ENCODE results near the gene ANKRD18A. TPM values are rescaled to one million over a fixed set of nuclear protein-coding genes. Genes with fewer than 3 reads are reported as not detected.
"Not testable (repeated sequence)": the region's sequence is repeated elsewhere in the genome, so short reads cannot be mapped to it uniquely, and the experiment has no call there.

ANKRD18A gene
- total RNA-seq, 2 experiments from 2014 or later, result 1.2 to 2.9 TPM

DNA sequence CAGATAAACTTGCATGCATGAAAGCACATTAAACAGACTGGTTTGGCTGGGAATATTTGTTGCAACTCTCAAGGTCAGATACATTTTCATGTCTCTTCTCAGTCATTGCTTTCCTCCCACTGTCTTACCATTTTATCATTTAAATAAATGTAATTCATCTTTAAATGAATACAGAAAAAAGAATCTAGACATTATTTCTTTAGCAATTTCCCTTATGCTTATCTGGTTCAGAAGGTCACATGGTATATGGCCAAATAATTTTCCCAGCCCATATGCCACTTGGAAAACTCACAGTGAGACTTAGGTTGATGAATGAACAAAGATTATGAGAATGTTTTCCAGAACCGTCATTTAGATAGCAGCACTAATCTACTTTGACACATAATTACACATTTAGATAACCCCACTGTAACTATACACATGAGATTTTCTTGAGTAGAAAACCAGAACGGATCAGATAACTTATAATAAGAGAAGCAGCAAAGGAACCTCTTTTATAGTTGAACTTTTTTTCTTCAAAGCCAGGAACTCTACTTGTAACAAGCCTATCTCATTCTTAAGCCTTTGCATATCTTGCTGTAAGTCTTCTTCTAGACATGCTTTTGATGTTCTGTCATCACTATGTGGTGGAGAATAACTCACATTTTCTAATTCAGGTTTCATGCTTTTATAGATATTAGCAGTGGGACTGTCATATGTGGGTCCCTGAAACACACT, 22.2 kb downstream of the ANKRD18A start:
- H3K4me3 Mint-ChIP-seq; H3K9me3 Mint-ChIP-seq; ATAC-seq (ENCODE audit: low read depth); H3K27ac Mint-ChIP-seq; H3K4me1 Mint-ChIP-seq; POLR2A ChIA-PET; H3K27me3 Mint-ChIP-seq; DNase-seq; H3K36me3 Mint-ChIP-seq: not testable (repeated sequence)

DNA sequence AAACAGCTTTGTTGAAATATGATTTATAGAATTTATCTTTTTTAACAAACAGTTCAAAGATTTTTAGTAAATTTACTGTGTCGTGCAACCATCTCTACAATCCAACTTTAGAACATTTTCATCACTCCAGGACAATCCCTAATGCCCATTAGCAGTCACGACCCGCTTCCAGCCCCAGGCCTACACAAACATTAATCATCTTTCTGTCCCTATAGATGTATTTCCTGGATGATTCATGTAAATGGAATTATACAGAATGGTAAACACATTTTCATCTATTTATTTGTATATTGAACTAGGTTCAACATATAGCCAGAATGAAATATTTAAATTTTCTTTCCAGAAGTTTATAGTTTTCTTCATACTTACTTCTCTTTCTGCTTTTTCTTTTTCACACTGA, 25.3 kb downstream of the ANKRD18A start:
- DNase-seq; H3K4me3 Mint-ChIP-seq; H3K4me1 Mint-ChIP-seq; H3K27ac Mint-ChIP-seq; H3K9me3 Mint-ChIP-seq; ATAC-seq (ENCODE audit: low read depth); H3K36me3 Mint-ChIP-seq; POLR2A ChIA-PET; H3K27me3 Mint-ChIP-seq: not testable (repeated sequence)

- not testable (repeated sequence) for H3K27me3 Mint-ChIP-seq
Observed at GRCh38 chr9:38591346-38592063, 28.9 kb downstream of the ANKRD18A start.

DNA sequence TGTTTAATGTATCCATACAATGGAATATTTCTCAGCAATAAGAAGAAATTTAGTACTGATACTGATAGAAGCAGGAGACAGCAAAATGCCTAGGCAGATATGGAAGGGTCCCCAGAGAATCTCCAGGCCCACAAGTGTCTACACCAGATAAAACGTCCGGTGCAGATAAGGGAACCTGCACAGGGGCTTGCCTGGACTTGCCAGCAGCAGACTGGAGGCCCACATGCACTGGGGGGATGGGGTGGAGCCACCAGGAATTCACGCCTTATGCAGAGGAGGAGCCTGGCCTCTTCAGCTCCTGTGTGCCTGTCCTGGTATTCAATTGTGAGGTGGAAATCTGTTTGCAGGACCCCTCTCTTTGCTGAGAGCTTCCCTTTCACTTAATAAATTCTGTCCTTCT, 36.6 kb downstream of the ANKRD18A start:
- H3K36me3 Mint-ChIP-seq; DNase-seq; H3K27me3 Mint-ChIP-seq; ATAC-seq (ENCODE audit: low read depth); H3K27ac Mint-ChIP-seq; POLR2A ChIA-PET; H3K4me1 Mint-ChIP-seq; H3K4me3 Mint-ChIP-seq; H3K9me3 Mint-ChIP-seq: not testable (repeated sequence)

More at GRCh38 chr9:38591346-38592063, 28.9 kb downstream of the ANKRD18A start:
- H3K9me3 Mint-ChIP-seq; DNase-seq; H3K4me1 Mint-ChIP-seq; POLR2A ChIA-PET; H3K36me3 Mint-ChIP-seq; ATAC-seq (ENCODE audit: low read depth); H3K4me3 Mint-ChIP-seq; H3K27ac Mint-ChIP-seq: not testable (repeated sequence)

DNA sequence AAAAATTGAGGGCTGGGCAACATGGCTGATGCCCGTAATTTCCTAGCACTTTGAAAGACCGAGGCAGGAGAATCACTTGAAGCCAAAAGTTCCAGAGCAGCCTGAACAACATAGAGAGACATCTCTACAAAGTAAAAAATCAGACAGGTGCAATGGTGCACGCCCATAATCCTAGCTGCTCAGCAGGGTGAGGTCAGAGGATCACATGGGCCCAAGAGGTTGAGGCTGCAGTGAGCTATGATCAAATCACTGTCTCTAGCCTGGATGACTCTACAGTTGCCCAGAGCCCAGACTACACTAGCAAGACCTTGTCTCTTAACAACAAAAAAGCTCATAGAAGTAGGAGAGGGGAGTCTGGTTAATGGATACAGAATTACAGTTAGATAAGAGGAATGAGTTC, 40.3 kb downstream of the ANKRD18A start:
- H3K27ac Mint-ChIP-seq; H3K4me3 Mint-ChIP-seq; H3K36me3 Mint-ChIP-seq; H3K4me1 Mint-ChIP-seq; H3K27me3 Mint-ChIP-seq; POLR2A ChIA-PET; ATAC-seq (ENCODE audit: low read depth); H3K9me3 Mint-ChIP-seq; DNase-seq: not testable (repeated sequence)

GRCh38 chr9:38576181-38576580, 44.2 kb downstream of the ANKRD18A start:
- H3K9me3 Mint-ChIP-seq; H3K27me3 Mint-ChIP-seq; H3K4me1 Mint-ChIP-seq; POLR2A ChIA-PET; H3K4me3 Mint-ChIP-seq; ATAC-seq (ENCODE audit: low read depth); DNase-seq; H3K27ac Mint-ChIP-seq; H3K36me3 Mint-ChIP-seq: not testable (repeated sequence)

DNA sequence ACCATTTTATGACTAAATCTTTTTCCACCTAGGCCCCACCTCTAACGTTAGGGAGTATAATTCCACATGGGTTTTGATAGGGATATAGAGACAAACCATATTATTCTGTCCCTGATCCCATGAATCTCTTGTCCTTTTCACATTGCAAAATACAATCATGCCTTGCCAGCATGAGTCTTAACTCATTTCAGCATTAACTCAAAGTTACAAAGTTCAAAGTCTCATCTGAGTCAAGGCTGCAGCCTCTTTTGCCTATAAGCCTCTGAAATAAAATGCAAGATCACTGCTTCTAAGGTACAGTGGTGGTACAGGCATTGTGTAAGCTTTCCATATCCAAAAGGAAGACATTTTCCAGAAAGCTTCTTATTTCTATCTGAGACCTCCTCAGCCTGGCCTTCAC, 54.3 kb downstream of the ANKRD18A start:
- DNase-seq; H3K4me3 Mint-ChIP-seq; H3K9me3 Mint-ChIP-seq; H3K27me3 Mint-ChIP-seq; POLR2A ChIA-PET; ATAC-seq (ENCODE audit: low read depth); H3K4me1 Mint-ChIP-seq; H3K36me3 Mint-ChIP-seq; H3K27ac Mint-ChIP-seq: not testable (repeated sequence)

DNA sequence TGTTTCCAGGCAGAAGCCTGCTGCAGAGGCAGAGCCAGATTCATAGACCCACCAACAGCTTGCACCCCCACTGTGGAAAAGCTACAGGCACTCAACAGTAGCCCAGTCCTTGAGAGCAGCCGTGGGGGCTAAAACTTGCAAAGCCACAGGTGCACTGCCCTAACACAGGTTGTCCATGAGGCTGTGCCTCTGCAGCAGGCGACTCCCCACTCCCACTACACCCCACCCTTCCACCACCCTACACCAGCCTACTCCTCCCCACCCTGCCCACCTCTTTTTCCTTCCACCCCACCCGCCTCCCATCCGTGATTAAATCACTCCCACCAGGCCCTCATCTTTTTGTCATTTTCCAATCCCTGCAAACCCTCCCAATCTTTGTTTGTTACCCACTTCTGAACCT, 55.2 kb downstream of the ANKRD18A start:
- H3K27me3 Mint-ChIP-seq, H3K9me3 Mint-ChIP-seq, H3K4me1 Mint-ChIP-seq: not testable (repeated sequence)

DNA sequence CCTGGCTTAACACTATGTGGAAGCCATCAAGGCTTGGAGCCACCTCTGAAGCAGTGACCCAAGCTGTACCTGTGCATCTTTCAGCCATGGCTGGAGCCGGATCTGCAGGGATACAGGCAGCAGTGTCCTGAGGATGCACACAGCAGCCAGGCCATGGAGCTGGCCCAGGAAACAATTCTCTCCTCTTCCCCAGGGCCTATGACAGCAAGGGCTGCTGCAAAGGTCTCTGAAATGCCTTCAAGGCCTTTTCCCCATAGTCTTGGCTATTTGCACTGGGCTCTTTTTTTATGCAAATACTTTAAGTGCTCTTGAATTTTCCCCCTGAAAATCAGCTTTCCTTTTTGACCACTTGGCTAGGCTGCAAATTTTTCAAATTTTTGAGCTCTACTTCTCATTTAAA, 56.5 kb downstream of the ANKRD18A start:
- H3K4me3 Mint-ChIP-seq; H3K27ac Mint-ChIP-seq; POLR2A ChIA-PET; DNase-seq; H3K27me3 Mint-ChIP-seq; ATAC-seq (ENCODE audit: low read depth); H3K4me1 Mint-ChIP-seq; H3K9me3 Mint-ChIP-seq; H3K36me3 Mint-ChIP-seq: not testable (repeated sequence)

More for the DNA sequence above, 55.2 kb downstream of the ANKRD18A start:
- H3K27ac Mint-ChIP-seq; ATAC-seq (ENCODE audit: low read depth); POLR2A ChIA-PET; H3K36me3 Mint-ChIP-seq; DNase-seq; H3K4me3 Mint-ChIP-seq: not testable (repeated sequence)

DNA sequence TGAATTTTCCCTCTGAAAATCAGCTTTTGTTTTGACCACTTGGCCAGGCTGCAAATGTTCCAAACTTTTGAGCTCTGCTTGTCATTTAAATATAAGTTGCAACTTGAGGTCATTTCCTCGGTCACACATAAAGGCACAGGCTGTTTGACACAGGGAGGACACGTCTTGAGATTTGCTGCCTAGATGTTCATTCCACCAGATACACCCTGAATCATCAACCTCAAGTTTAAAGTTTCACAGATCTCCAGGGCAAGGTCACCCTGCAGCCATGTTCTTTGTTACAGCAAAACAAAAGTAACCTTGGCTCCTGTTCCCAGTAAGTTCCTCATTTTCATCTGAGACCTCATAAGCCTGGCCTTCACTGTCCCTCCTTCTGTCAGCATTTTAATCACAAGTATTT, 59.3 kb downstream of the ANKRD18A start:
- H3K9me3 Mint-ChIP-seq; H3K27me3 Mint-ChIP-seq; H3K4me3 Mint-ChIP-seq; DNase-seq; H3K36me3 Mint-ChIP-seq; H3K27ac Mint-ChIP-seq; ATAC-seq (ENCODE audit: low read depth); POLR2A ChIA-PET; H3K4me1 Mint-ChIP-seq: not testable (repeated sequence)

GRCh38 chr9:38559172-38559571, 61.2 kb downstream of the ANKRD18A start:
- H3K4me1 Mint-ChIP-seq; DNase-seq; ATAC-seq (ENCODE audit: low read depth); H3K27ac Mint-ChIP-seq; H3K27me3 Mint-ChIP-seq; H3K9me3 Mint-ChIP-seq; POLR2A ChIA-PET; H3K36me3 Mint-ChIP-seq; H3K4me3 Mint-ChIP-seq: not testable (repeated sequence)

DNA sequence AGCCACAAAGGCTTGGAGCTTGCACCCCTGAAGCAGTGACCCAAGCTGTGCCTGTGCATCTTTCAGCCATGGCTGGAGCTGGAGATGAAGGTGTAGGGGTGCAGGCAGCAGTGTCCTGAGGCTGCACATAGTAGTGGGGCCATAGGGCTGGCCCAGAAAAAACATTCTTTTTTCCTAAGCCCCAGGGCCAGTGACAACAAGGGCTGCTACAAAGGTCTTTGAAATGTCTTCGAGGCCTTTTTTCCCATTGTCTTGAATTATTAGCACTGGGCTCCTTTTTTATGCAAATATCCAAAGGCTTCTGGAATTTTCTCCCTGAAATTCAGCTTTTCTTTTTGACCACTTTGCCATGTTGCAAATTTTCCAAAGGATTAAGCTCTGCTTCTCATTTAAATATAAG, 62.6 kb downstream of the ANKRD18A start:
- H3K4me1 Mint-ChIP-seq; H3K27ac Mint-ChIP-seq; H3K36me3 Mint-ChIP-seq; ATAC-seq (ENCODE audit: low read depth); H3K27me3 Mint-ChIP-seq; H3K4me3 Mint-ChIP-seq; POLR2A ChIA-PET; DNase-seq; H3K9me3 Mint-ChIP-seq: not testable (repeated sequence)

GRCh38 chr9:38554966-38555365, 65.4 kb downstream of the ANKRD18A start:
- POLR2A ChIA-PET; H3K27ac Mint-ChIP-seq; H3K9me3 Mint-ChIP-seq; H3K4me1 Mint-ChIP-seq; ATAC-seq (ENCODE audit: low read depth); H3K27me3 Mint-ChIP-seq; H3K36me3 Mint-ChIP-seq; DNase-seq; H3K4me3 Mint-ChIP-seq: not testable (repeated sequence)

DNA sequence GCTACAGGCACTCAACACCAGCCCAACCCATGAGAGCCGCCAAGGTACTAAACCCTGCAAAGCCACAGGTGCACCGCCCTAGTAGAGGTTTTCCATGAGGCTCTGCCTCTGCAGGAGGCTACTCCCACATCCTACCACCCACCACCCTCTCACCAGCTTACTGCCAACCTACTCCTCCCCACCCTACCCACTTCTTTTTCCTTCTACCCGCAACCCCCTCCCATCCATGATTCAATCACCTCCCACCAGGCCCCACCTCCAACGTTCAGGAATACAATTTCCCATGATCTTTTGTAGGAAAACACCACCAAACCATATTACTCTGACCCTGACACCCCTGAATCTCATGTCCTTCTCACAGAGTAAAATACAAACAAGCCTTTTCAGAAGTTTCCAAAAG, 67.4 kb downstream of the ANKRD18A start:
- H3K27me3 Mint-ChIP-seq; DNase-seq; H3K4me3 Mint-ChIP-seq; H3K27ac Mint-ChIP-seq; H3K36me3 Mint-ChIP-seq; ATAC-seq (ENCODE audit: low read depth); H3K9me3 Mint-ChIP-seq; H3K4me1 Mint-ChIP-seq; POLR2A ChIA-PET: not testable (repeated sequence)
